ENCODE results near the gene RMND5B. TPM values are rescaled to one million over a fixed set of nuclear protein-coding genes. Genes with fewer than 3 reads are reported as not detected.
"Not testable (repeated sequence)": the region's sequence is repeated elsewhere in the genome, so short reads cannot be mapped to it uniquely, and the experiment has no call there.

RMND5B gene
- total and polyA plus RNA-seq, 4 donors, result 28.2 to 38.9 (median 36.9) TPM

- WGBS, 2 donors, result 45 to 46% methylated on average over 2 of the region's 2 CpGs
- Histone ChIP-seq H3K4me1 (ENCODE audit: control insufficient read depth in 1 of 2, insufficient read depth in 2 of 2, low read length in 2 of 2) (no peaks in the 10 kb centered on the region), H3K36me3 (ENCODE audit: control insufficient read depth in 1 of 2, insufficient read depth in 2 of 2, low read length in 1 of 2) (no peaks in the 10 kb centered on the region), H3K27ac (ENCODE audit: low read depth in 1 of 2, low read length in 2 of 2) (no peak overlapping the region), H3K27me3 (ENCODE audit: control insufficient read depth in 1 of 2, insufficient read depth in 2 of 2, low read length in 1 of 2) (no peaks in the 10 kb centered on the region), H3K4me3 (ENCODE audit: low read length in 2 of 2) (no peak overlapping the region), H3K9me3 (ENCODE audit: control insufficient read depth, low read length) (no peaks in the 10 kb centered on the region)
- intact Hi-C loops (cut with DNase I), result no loop called here
- no peak for ATAC-seq (ENCODE audit: low FRiP score)
- DNase-seq, result no peak
Measured at GRCh38 chr5:178189433-178189832, 58.6 kb downstream of the RMND5B start.

GRCh38 chr5:178191661-178192060 is 60.8 kb downstream of the RMND5B start:
- Histone ChIP-seq H3K36me3 (ENCODE audit: control insufficient read depth in 1 of 2, insufficient read depth in 2 of 2, low read length in 1 of 2) (no peaks in the 10 kb centered on the region), H3K27ac (ENCODE audit: low read depth in 1 of 2, low read length in 2 of 2) (no peak overlapping the region), H3K9me3 (ENCODE audit: control insufficient read depth, low read length) (no peaks in the 10 kb centered on the region), H3K27me3 (ENCODE audit: control insufficient read depth in 1 of 2, insufficient read depth in 2 of 2, low read length in 1 of 2) (no peaks in the 10 kb centered on the region), H3K4me3 (ENCODE audit: low read length in 2 of 2) (no peak overlapping the region), H3K4me1 (ENCODE audit: control insufficient read depth in 1 of 2, insufficient read depth in 2 of 2, low read length in 2 of 2) (no peaks in the 10 kb centered on the region)
- intact Hi-C loops (cut with DNase I), result no loop called here
- DNase-seq, result no peak
- ATAC-seq (ENCODE audit: low FRiP score), result no peak
- 72 to 83% methylated on average over 4 of the region's 4 CpGs for WGBS, 2 donors

- intact Hi-C loops (cut with DNase I), result no loop called here
- Histone ChIP-seq H3K4me1 (ENCODE audit: control insufficient read depth in 1 of 2, insufficient read depth in 2 of 2, low read length in 2 of 2) (no peaks in the 10 kb centered on the region), H3K27me3 (ENCODE audit: control insufficient read depth in 1 of 2, insufficient read depth in 2 of 2, low read length in 1 of 2) (no peaks in the 10 kb centered on the region), H3K9me3 (ENCODE audit: control insufficient read depth, low read length) (no peaks in the 10 kb centered on the region), H3K27ac (ENCODE audit: low read depth in 1 of 2, low read length in 2 of 2) (no peak overlapping the region), H3K36me3 (ENCODE audit: control insufficient read depth in 1 of 2, insufficient read depth in 2 of 2, low read length in 1 of 2) (no peaks in the 10 kb centered on the region), H3K4me3 (ENCODE audit: low read length in 2 of 2) (no peak overlapping the region)
- DNase-seq (no peak), ATAC-seq (ENCODE audit: low FRiP score) (no peak)
- WGBS, 2 donors, result 78 to 84% methylated on average over 2 of the region's 2 CpGs
Measured at GRCh38 chr5:178192244-178192643, 61.4 kb downstream of the RMND5B start.

GRCh38 chr5:178192787-178193186 is 62.0 kb downstream of the RMND5B start:
- DNase-seq (no peak), ATAC-seq (ENCODE audit: low FRiP score) (no peak)
- Histone ChIP-seq H3K4me3 (ENCODE audit: low read length in 2 of 2) (no peak overlapping the region), H3K27ac (ENCODE audit: low read depth in 1 of 2, low read length in 2 of 2) (no peak overlapping the region), H3K36me3 (ENCODE audit: control insufficient read depth in 1 of 2, insufficient read depth in 2 of 2, low read length in 1 of 2) (no peaks in the 10 kb centered on the region), H3K4me1 (ENCODE audit: control insufficient read depth in 1 of 2, insufficient read depth in 2 of 2, low read length in 2 of 2) (no peaks in the 10 kb centered on the region), H3K9me3 (ENCODE audit: control insufficient read depth, low read length) (no peaks in the 10 kb centered on the region), H3K27me3 (ENCODE audit: control insufficient read depth in 1 of 2, insufficient read depth in 2 of 2, low read length in 1 of 2) (no peaks in the 10 kb centered on the region)
- WGBS, 2 donors, result 89 to 91% methylated on average over 7 of the region's 7 CpGs
- intact Hi-C loops (cut with DNase I), result no loop called here

- intact Hi-C loops (cut with DNase I), result no loop called here
- no peaks in the 10 kb centered on the region for H3K4me1 ChIP-seq (ENCODE audit: control insufficient read depth in 1 of 2, insufficient read depth in 2 of 2, low read length in 2 of 2)
- DNase-seq, result no peak
Measured at GRCh38 chr5:178193251-178193809, 62.5 kb downstream of the RMND5B start.

GRCh38 chr5:178194026-178194425 is 63.2 kb downstream of the RMND5B start:
- no peak overlapping the region for H3K4me3 ChIP-seq (ENCODE audit: low read length in 2 of 2)
- intact Hi-C loops (cut with DNase I), result no loop called here
- DNase-seq (no peak), ATAC-seq (ENCODE audit: low FRiP score) (no peak)
- no peaks in the 10 kb centered on the region for H3K27me3 ChIP-seq (ENCODE audit: control insufficient read depth in 1 of 2, insufficient read depth in 2 of 2, low read length in 1 of 2)
- no peak overlapping the region for H3K27ac ChIP-seq (ENCODE audit: low read depth in 1 of 2, low read length in 2 of 2)
- H3K36me3 ChIP-seq (ENCODE audit: control insufficient read depth in 1 of 2, insufficient read depth in 2 of 2, low read length in 1 of 2), result no peaks in the 10 kb centered on the region
- H3K9me3 ChIP-seq (ENCODE audit: control insufficient read depth, low read length), result no peaks in the 10 kb centered on the region
- WGBS, 2 donors, result 33 to 39% methylated on average over 7 of the region's 7 CpGs
- no peaks in the 10 kb centered on the region for H3K4me1 ChIP-seq (ENCODE audit: control insufficient read depth in 1 of 2, insufficient read depth in 2 of 2, low read length in 2 of 2)

More at GRCh38 chr5:178193251-178193809, 62.5 kb downstream of the RMND5B start:
- ATAC-seq (ENCODE audit: low FRiP score), result no peak
- no peak overlapping the region for H3K27ac ChIP-seq (ENCODE audit: low read depth in 1 of 2, low read length in 2 of 2)
- H3K4me3 ChIP-seq (ENCODE audit: low read length in 2 of 2), result no peak overlapping the region
- H3K36me3 ChIP-seq (ENCODE audit: control insufficient read depth in 1 of 2, insufficient read depth in 2 of 2, low read length in 1 of 2), result no peaks in the 10 kb centered on the region
- H3K9me3 ChIP-seq (ENCODE audit: control insufficient read depth, low read length), result no peaks in the 10 kb centered on the region
- 69 to 77% methylated on average over 8 of the region's 8 CpGs for WGBS, 2 donors
- no peaks in the 10 kb centered on the region for H3K27me3 ChIP-seq (ENCODE audit: control insufficient read depth in 1 of 2, insufficient read depth in 2 of 2, low read length in 1 of 2)

- no peaks in the 10 kb centered on the region for H3K36me3 ChIP-seq (ENCODE audit: control insufficient read depth in 1 of 2, insufficient read depth in 2 of 2, low read length in 1 of 2)
- H3K4me3 ChIP-seq (ENCODE audit: low read length in 2 of 2), result no peak overlapping the region
- WGBS, 2 donors, result 65 to 70% methylated on average over 7 of the region's 7 CpGs
- no peak overlapping the region for H3K27ac ChIP-seq (ENCODE audit: low read depth in 1 of 2, low read length in 2 of 2)
- no peak for ATAC-seq (ENCODE audit: low FRiP score)
- H3K9me3 ChIP-seq (ENCODE audit: control insufficient read depth, low read length), result no peaks in the 10 kb centered on the region
- intact Hi-C loops (cut with DNase I), result no loop called here
- DNase-seq, result no peak
- no peaks in the 10 kb centered on the region for H3K4me1 ChIP-seq (ENCODE audit: control insufficient read depth in 1 of 2, insufficient read depth in 2 of 2, low read length in 2 of 2)
- H3K27me3 ChIP-seq (ENCODE audit: control insufficient read depth in 1 of 2, insufficient read depth in 2 of 2, low read length in 1 of 2), result no peaks in the 10 kb centered on the region
Measured at GRCh38 chr5:178196281-178196812, 65.5 kb downstream of the RMND5B start.

GRCh38 chr5:178196986-178197385 is 66.2 kb downstream of the RMND5B start:
- Histone ChIP-seq H3K4me1 (ENCODE audit: control insufficient read depth in 1 of 2, insufficient read depth in 2 of 2, low read length in 2 of 2) (no peaks in the 10 kb centered on the region), H3K27ac (ENCODE audit: low read depth in 1 of 2, low read length in 2 of 2) (no peak overlapping the region), H3K9me3 (ENCODE audit: control insufficient read depth, low read length) (no peaks in the 10 kb centered on the region), H3K27me3 (ENCODE audit: control insufficient read depth in 1 of 2, insufficient read depth in 2 of 2, low read length in 1 of 2) (no peaks in the 10 kb centered on the region), H3K4me3 (ENCODE audit: low read length in 2 of 2) (no peak overlapping the region), H3K36me3 (ENCODE audit: control insufficient read depth in 1 of 2, insufficient read depth in 2 of 2, low read length in 1 of 2) (no peaks in the 10 kb centered on the region)
- ATAC-seq (ENCODE audit: low FRiP score), result no peak
- no peak for DNase-seq
- intact Hi-C loops (cut with DNase I), result no loop called here
- 79 to 84% methylated on average over 8 of the region's 8 CpGs for WGBS, 2 donors

- H3K4me1 ChIP-seq (ENCODE audit: control insufficient read depth in 1 of 2, insufficient read depth in 2 of 2, low read length in 2 of 2); DNase-seq; H3K9me3 ChIP-seq (ENCODE audit: control insufficient read depth, low read length); H3K4me3 ChIP-seq (ENCODE audit: low read length in 2 of 2); H3K36me3 ChIP-seq (ENCODE audit: control insufficient read depth in 1 of 2, insufficient read depth in 2 of 2, low read length in 1 of 2); H3K27ac ChIP-seq (ENCODE audit: low read depth in 1 of 2, low read length in 2 of 2); intact Hi-C loops (cut with DNase I); ATAC-seq (ENCODE audit: low FRiP score); H3K27me3 ChIP-seq (ENCODE audit: control insufficient read depth in 1 of 2, insufficient read depth in 2 of 2, low read length in 1 of 2): not testable (repeated sequence)
- 73 to 86% methylated on average over 11 of the region's 11 CpGs for WGBS, 2 donors
Measured at GRCh38 chr5:178198151-178198550, 67.3 kb downstream of the RMND5B start.

Data from aorta (tissue), 5 donors.